SU-DHL-6 (cell line): ENCODE data around the gene CNR2.

Experiments used
- EZH2phosphoT487 ChIP-seq: fragments of 200-600 bp; sonication (generic), shearing (Covaris generic); conservative IDR thresholded peaks from 2 replicates; pipeline ENCODE4 v1.6.1; 2018; ENCODE audit warnings: mild to moderate bottlenecking, antibody characterized with exemption, low read length, moderate library complexity, mixed read lengths
- TF ChIP-seq, protein P1 (sequence below): fragments of 200-600 bp; sonication (generic); IDR thresholded peaks from one replicate; pipeline ENCODE4 v1.5.1; 2017; ENCODE audit warnings: antibody characterized with exemption, mild to moderate bottlenecking, low read length, moderate library complexity; ENCODE audit not compliant: insufficient read depth, poor library complexity, severe bottlenecking

- TF ChIP-seq, protein P1, sequence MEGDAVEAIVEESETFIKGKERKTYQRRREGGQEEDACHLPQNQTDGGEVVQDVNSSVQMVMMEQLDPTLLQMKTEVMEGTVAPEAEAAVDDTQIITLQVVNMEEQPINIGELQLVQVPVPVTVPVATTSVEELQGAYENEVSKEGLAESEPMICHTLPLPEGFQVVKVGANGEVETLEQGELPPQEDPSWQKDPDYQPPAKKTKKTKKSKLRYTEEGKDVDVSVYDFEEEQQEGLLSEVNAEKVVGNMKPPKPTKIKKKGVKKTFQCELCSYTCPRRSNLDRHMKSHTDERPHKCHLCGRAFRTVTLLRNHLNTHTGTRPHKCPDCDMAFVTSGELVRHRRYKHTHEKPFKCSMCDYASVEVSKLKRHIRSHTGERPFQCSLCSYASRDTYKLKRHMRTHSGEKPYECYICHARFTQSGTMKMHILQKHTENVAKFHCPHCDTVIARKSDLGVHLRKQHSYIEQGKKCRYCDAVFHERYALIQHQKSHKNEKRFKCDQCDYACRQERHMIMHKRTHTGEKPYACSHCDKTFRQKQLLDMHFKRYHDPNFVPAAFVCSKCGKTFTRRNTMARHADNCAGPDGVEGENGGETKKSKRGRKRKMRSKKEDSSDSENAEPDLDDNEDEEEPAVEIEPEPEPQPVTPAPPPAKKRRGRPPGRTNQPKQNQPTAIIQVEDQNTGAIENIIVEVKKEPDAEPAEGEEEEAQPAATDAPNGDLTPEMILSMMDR = no peak
- no peak for TF ChIP-seq EZH2phosphoT487
Measured at GRCh38 chr1:23895993-23896392, 17.2 kb downstream of the CNR2 start.
